Testis (tissue), 2 donors: ENCODE data around the gene SLC24A5.

Experiments
- CTCF ChIP-seq, 3 experiments: fragments of 450-650 bp in 2 of 3; fragments of 200-600 bp in 1 of 3; sonication (generic) in 1 of 3; IDR thresholded peaks; one replicate each; pipeline ENCODE4 v1.5.1; 2016 to 2019; ENCODE audit warnings: antibody characterized with exemption in 3 of 3, mild to moderate bottlenecking in 2 of 3, moderate library complexity in 1 of 3
- POLR2A ChIP-seq: fragments of 450-650 bp; IDR thresholded peaks from one replicate; pipeline ENCODE4 v1.6.1; 2017; ENCODE audit warnings: antibody characterized with exemption, mild to moderate bottlenecking, moderate library complexity

- no peak for TF ChIP-seq CTCF (IDR thresholded peaks at IDR 0.05)
- TF ChIP-seq POLR2A, result no peak
Measured at GRCh38 chr15:48132874-48133273, 12.1 kb downstream of the SLC24A5 start.
